Ectodermal cell (in vitro differentiated cells): ENCODE data around the gene TTLL7. TPM values are rescaled to one million over a fixed set of nuclear protein-coding genes. Genes with fewer than 3 reads are reported as not detected.

ENCODE experiments used
- H3K27ac ChIP-seq: 2 replicates; pipeline ENCODE4 v1.7.0; 2013; ENCODE audit warnings: mild to moderate bottlenecking, low read depth, low read length; ENCODE audit not compliant: insufficient read depth, poor library complexity, severe bottlenecking
- H3K27me3 ChIP-seq: 2 replicates; pipeline ENCODE4 v1.7.0; 2013; ENCODE audit warnings: mild to moderate bottlenecking, low read length; ENCODE audit not compliant: insufficient read depth, control insufficient read depth, poor library complexity, severe bottlenecking
- H3K36me3 ChIP-seq: one replicate; pipeline ENCODE4 v1.7.0; 2013; ENCODE audit warnings: low read length; ENCODE audit not compliant: control insufficient read depth, insufficient read depth
- H3K4me1 ChIP-seq: one replicate; pipeline ENCODE4 v1.7.0; 2013; ENCODE audit warnings: low read length; ENCODE audit not compliant: control insufficient read depth, insufficient read depth
- H3K4me3 ChIP-seq: 2 replicates; pipeline ENCODE4 v1.7.0; 2013; ENCODE audit warnings: low read depth, low read length, control low read depth; ENCODE audit not compliant: insufficient read depth
- H3K9me3 ChIP-seq: 2 replicates; pipeline ENCODE4 v1.7.0; 2013; ENCODE audit warnings: mild to moderate bottlenecking, low read length, moderate library complexity; ENCODE audit not compliant: control insufficient read depth
- WGBS, 2 experiments: methylation state at CpG; one replicate each; pipeline ENCODE4 v1.1.7; 2013; ENCODE audit warnings: missing lambda C conversion rate in 2 of 2; 5-methylcytosine and 5-hydroxymethylcytosine counted together
- polyA plus RNA-seq, 4 experiments: library from polyadenylated mRNA; stranded (reverse); fragments of 50-300 nt; gene quantifications; one replicate each; pipeline ENCODE4 v1.2.3, GENCODE V29; 2013

Gene TTLL7
- 14.1 TPM for polyA plus RNA-seq (2013, experiment 1 of 4)
- 14.6 TPM for polyA plus RNA-seq (2013, experiment 2 of 4)
- polyA plus RNA-seq (2013, experiment 3 of 4): 12.0 TPM
- polyA plus RNA-seq (2013, experiment 4 of 4): 15.4 TPM

DNA sequence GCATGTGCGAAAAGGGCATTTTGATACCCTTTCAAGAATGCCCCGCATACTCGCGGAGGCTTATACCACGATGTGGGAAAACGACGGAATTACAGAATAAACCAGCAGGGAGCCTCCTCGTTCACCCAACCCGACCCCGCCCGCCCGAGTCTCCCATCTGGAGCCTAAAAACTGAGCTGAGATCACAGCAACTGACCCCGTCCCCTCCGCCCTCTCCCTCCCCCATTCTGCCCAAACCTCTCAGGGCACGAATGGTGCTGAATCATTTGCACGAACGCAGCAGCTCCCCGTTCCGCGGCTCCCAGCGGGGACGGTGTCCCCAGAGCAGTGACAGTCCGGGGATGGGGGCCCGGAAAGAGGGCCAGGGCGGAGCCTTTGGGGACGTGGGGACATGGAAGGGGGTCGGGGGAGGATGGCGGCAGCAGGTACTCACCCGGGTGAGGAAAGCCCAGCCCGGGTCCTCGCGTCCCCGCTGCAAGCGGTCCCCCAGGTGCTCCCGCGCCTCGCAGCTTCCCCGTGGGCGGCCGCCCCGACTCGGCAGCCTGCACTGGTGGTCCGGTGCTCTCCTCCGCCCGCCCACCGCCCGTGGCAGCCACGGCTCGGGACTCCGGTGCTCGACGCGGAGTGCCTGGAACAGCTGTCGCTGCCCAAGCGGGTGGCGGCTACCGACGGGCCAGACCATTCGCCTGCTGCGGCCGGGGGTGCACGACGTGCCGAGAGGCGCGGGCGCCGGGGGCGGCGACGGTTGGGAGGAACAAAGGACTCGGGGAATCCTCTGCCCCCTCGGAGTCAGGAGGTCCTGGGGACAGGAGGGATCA, at the start of gene TTLL7:
Gene TTLL7, minus strand, starts transcription at position 635 of the 818 bp plus-strand sequence. CDS start 46,921 bp downstream, outside the sequence.
- peaks cover 46% of the 10 kb centered on the region for H3K27me3 ChIP-seq
- no peaks in the 10 kb centered on the region for H3K9me3 ChIP-seq
- peak within 1 kb of the TSS; percentile 82 for H3K4me3 ChIP-seq
- H3K4me1 ChIP-seq: no peaks in the 10 kb centered on the region
- H3K27ac ChIP-seq: peak within 1 kb of the TSS; percentile 92
- 0% methylated on average over 73 of the region's 73 CpGs for WGBS, 2 experiments
- H3K36me3 ChIP-seq: no peaks in the 10 kb centered on the region

GRCh38 chr1:84042461-84042860, 43.5 kb upstream of the TTLL7 start:
- H3K4me1 ChIP-seq: no peaks in the 10 kb centered on the region
- no peaks in the 10 kb centered on the region for H3K9me3 ChIP-seq
- no peak overlapping the region for H3K27ac ChIP-seq
- no peak overlapping the region for H3K4me3 ChIP-seq
- H3K27me3 ChIP-seq: no peaks in the 10 kb centered on the region
- H3K36me3 ChIP-seq: no peaks in the 10 kb centered on the region

GRCh38 chr1:84037758-84038611, 39.1 kb upstream of the TTLL7 start:
- H3K27me3 ChIP-seq: no peaks in the 10 kb centered on the region
- H3K4me3 ChIP-seq: no peak overlapping the region
- H3K4me1 ChIP-seq: no peaks in the 10 kb centered on the region
- no peaks in the 10 kb centered on the region for H3K36me3 ChIP-seq
- 81 to 82% methylated on average over 9 of the region's 9 CpGs for WGBS, 2 experiments
- no peak overlapping the region for H3K27ac ChIP-seq
- no peaks in the 10 kb centered on the region for H3K9me3 ChIP-seq

DNA sequence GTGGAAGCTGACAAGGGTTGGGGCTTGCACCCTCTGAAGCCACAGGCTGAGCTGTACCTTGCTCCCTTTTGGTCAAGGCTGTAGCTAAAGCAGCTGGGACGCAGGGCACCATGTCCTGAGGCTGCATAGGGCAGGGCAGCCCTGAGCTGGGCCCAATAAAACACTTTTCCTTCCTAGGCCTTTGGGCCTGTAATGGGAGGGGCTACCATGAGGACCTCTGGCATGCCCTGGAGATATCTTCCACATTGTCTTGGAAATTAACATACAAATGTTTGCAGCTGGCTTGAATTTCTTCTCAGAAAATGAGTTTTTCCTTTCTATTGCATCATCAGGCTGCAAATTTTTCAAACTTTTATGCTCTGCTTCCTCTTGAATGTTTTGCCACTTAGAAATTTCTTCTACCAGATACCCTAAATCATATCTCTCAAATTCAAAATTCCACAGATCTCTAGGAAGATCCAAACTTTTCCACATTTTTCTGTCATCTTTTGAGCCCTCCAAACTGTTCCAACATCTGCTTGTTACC, 32.9 kb upstream of the TTLL7 start:
- no peak overlapping the region for H3K4me3 ChIP-seq
- WGBS, 2 experiments: 92 to 97% methylated on average over 1 of the region's 1 CpG
- no peaks in the 10 kb centered on the region for H3K36me3 ChIP-seq
- H3K27ac ChIP-seq: no peak overlapping the region
- no peaks in the 10 kb centered on the region for H3K4me1 ChIP-seq
- no peaks in the 10 kb centered on the region for H3K9me3 ChIP-seq
- no peaks in the 10 kb centered on the region for H3K27me3 ChIP-seq

- H3K27ac ChIP-seq: no peak overlapping the region
- H3K27me3 ChIP-seq: peaks cover 20% of the 10 kb centered on the region
- H3K4me3 ChIP-seq: no peak overlapping the region
- no peaks in the 10 kb centered on the region for H3K4me1 ChIP-seq
- 53 to 72% methylated on average over 2 of the region's 2 CpGs for WGBS, 2 experiments
- no peaks in the 10 kb centered on the region for H3K36me3 ChIP-seq
- H3K9me3 ChIP-seq: no peaks in the 10 kb centered on the region
These were observed 28.4 kb upstream of the TTLL7 start for GRCh38 chr1:84027368-84027767.

DNA sequence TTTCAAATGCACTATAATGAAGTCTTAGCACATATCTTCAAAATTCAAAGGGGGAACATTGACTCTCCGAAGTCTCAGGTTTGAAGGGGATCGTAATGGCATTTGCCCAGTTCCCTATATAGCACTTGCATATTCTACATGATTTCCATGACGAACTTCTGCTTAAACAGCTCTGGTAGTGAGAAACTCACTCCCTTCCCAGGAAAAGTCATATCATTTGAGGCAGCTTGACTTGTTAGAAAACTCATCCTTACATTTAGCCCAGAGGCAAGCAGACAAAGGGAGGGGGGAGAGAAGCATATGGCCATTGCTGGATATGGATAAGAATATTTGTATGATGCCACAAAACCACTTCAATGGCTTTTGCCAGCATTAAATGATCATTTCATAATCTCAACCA, 27.0 kb upstream of the TTLL7 start:
- Histone ChIP-seq H3K9me3 (no peaks in the 10 kb centered on the region), H3K27me3 (peaks cover 20% of the 10 kb centered on the region), H3K4me3 (no peak overlapping the region), H3K36me3 (no peaks in the 10 kb centered on the region), H3K4me1 (no peaks in the 10 kb centered on the region), H3K27ac (no peak overlapping the region)
- WGBS, 2 experiments: 81 to 87% methylated on average over 3 of the region's 3 CpGs

DNA sequence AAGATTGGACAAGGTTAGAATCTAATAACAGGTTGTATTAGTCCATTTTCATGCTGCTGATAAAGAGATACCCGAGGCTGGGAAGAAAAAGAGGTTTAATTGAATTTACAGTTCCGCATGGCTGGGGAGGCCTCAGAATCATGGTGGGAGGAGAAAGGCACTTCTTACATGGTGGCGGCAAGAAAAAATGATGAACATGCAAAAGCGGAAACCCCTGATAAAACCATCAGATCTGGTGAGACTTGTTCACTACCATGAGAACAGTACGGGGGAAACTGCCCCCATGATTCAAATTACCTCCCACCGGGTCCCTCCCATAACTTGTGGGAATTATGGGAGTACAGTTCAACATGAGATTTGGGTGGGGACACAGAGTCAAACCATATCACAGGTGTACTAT, 22.9 kb upstream of the TTLL7 start:
- 89 to 92% methylated on average over 6 of the region's 6 CpGs for WGBS, 2 experiments
- H3K4me1 ChIP-seq: no peaks in the 10 kb centered on the region
- H3K9me3 ChIP-seq: no peaks in the 10 kb centered on the region
- H3K27ac ChIP-seq: no peak overlapping the region
- H3K4me3 ChIP-seq: no peak overlapping the region
- H3K27me3 ChIP-seq: peaks cover 20% of the 10 kb centered on the region
- no peaks in the 10 kb centered on the region for H3K36me3 ChIP-seq

- H3K27ac ChIP-seq: no peak overlapping the region
These were observed 21.2 kb upstream of the TTLL7 start for GRCh38 chr1:84020151-84020550.

DNA sequence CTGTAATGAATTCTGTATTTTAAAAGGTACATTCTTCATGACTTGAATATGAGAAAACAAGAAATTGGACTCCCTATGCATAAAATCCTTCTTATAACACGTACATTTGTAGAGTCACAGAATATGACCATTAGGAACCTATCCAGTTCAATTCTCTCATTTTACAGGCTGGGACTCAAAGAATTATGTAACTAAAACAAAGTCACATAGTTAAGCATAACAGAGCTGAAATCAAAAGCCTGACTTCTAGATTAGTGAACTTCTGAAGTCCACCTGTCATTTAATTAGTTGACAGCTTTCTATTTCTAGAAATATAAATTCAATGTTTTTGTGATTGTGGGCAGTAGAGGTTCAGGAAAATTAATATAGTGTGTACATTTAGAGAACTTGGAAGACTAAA, 20.3 kb upstream of the TTLL7 start:
- Histone ChIP-seq H3K36me3 (no peaks in the 10 kb centered on the region), H3K9me3 (no peaks in the 10 kb centered on the region), H3K27me3 (no peaks in the 10 kb centered on the region), H3K27ac (no peak overlapping the region), H3K4me3 (no peak overlapping the region), H3K4me1 (no peaks in the 10 kb centered on the region)
- WGBS, 2 experiments: 80 to 84% methylated on average over 1 of the region's 1 CpG

More at GRCh38 chr1:84020151-84020550, 21.2 kb upstream of the TTLL7 start:
- Histone ChIP-seq H3K36me3 (no peaks in the 10 kb centered on the region), H3K4me3 (no peak overlapping the region), H3K4me1 (no peaks in the 10 kb centered on the region), H3K27me3 (peaks cover 7% of the 10 kb centered on the region), H3K9me3 (no peaks in the 10 kb centered on the region)
- 64 to 66% methylated on average over 3 of the region's 3 CpGs for WGBS, 2 experiments

GRCh38 chr1:84013708-84014107, 14.8 kb upstream of the TTLL7 start:
- Histone ChIP-seq H3K4me1 (no peaks in the 10 kb centered on the region), H3K27ac (no peak overlapping the region), H3K36me3 (no peaks in the 10 kb centered on the region), H3K27me3 (no peaks in the 10 kb centered on the region), H3K4me3 (no peak overlapping the region), H3K9me3 (no peaks in the 10 kb centered on the region)
- WGBS, 2 experiments: 75 to 81% methylated on average over 3 of the region's 3 CpGs
